Neural cell (in vitro differentiated cells): ENCODE results near the gene CEP72.

ENCODE experiments used
- CTCF ChIP-seq: fragments of 450-650 bp; IDR thresholded peaks from 2 replicates; pipeline ENCODE4 v1.5.1; 2014; ENCODE audit warnings: antibody characterized with exemption, mild to moderate bottlenecking, moderate library complexity; ENCODE audit not compliant: poor library complexity, severe bottlenecking
- EZH2 ChIP-seq: fragments of 200-600, 300-800 bp; shearing (Covaris generic), sonication (generic); IDR thresholded peaks from 2 replicates; pipeline ENCODE4 v1.6.1; 2014; ENCODE audit warnings: antibody characterized with exemption, low read length, borderline replicate concordance, mild to moderate bottlenecking; ENCODE audit not compliant: insufficient read depth, poor library complexity, severe bottlenecking
- POLR2AphosphoS5 ChIP-seq: IDR thresholded peaks from 2 replicates; pipeline ENCODE4 v1.6.1; 2012
- RAD21 ChIP-seq: fragments of 450-650 bp; conservative IDR thresholded peaks from 2 replicates; pipeline ENCODE4 v1.6.1; 2014; ENCODE audit warnings: antibody characterized with exemption, mild to moderate bottlenecking, moderate library complexity

- TF ChIP-seq CTCF (no peak), POLR2AphosphoS5 (no peak), EZH2 (no peak), RAD21 (no peak)
Measured at GRCh38 chr5:677131-678101, 65.3 kb downstream of the CEP72 start.
